H4 (cell line): ENCODE data around the gene DLGAP1. TPM values are rescaled to one million over a fixed set of nuclear protein-coding genes. Genes with fewer than 3 reads are reported as not detected.

Source experiments
- DNase-seq: peaks from one replicate; pipeline ENCODE4 v3.0.0-alpha.2; 2015; ENCODE audit warnings: low spot score
- total RNA-seq: library from RNA; depleted of rRNA; stranded (reverse); fragments of >200 nt; shearing (Covaris generic); gene quantifications from 2 replicates; pipeline ENCODE4 v1.2.3, GENCODE V29; 2014

DLGAP1 gene
- total RNA-seq, 1 experiment from 2014 or later, result not detected

GRCh38 chr18:3500016-3500415, 955.1 kb downstream of the DLGAP1 start:
- no peak for DNase-seq

GRCh38 chr18:3499501-3499900, 955.6 kb downstream of the DLGAP1 start:
- no peak for DNase-seq

GRCh38 chr18:3498698-3499471, 956.2 kb downstream of the DLGAP1 start:
- no peak for DNase-seq

- DNase-seq, result no peak
Observed at GRCh38 chr18:3495691-3496430, 959.2 kb downstream of the DLGAP1 start.

GRCh38 chr18:3494569-3494968, 960.5 kb downstream of the DLGAP1 start:
- DNase-seq, result no peak

GRCh38 chr18:3494245-3494526, 960.9 kb downstream of the DLGAP1 start:
- no peak for DNase-seq

GRCh38 chr18:3493501-3494244, 961.4 kb downstream of the DLGAP1 start:
- no peak for DNase-seq

GRCh38 chr18:3492721-3493120, 962.4 kb downstream of the DLGAP1 start:
- no peak for DNase-seq

- no peak for DNase-seq
Observed at GRCh38 chr18:3491981-3492555, 963.0 kb downstream of the DLGAP1 start.

GRCh38 chr18:3489462-3489861, 965.6 kb downstream of the DLGAP1 start:
- DNase-seq, result no peak

GRCh38 chr18:3486512-3486911, 968.6 kb downstream of the DLGAP1 start:
- no peak for DNase-seq

- no peak for DNase-seq
Observed at GRCh38 chr18:3485153-3486149, 969.7 kb downstream of the DLGAP1 start.

GRCh38 chr18:3482258-3482657, 972.8 kb downstream of the DLGAP1 start:
- DNase-seq, result no peak

- no peak for DNase-seq
Observed at GRCh38 chr18:3481696-3482210, 973.4 kb downstream of the DLGAP1 start.

GRCh38 chr18:3480827-3481573, 974.1 kb downstream of the DLGAP1 start:
- no peak for DNase-seq

GRCh38 chr18:3479978-3480509, 975.1 kb downstream of the DLGAP1 start:
- DNase-seq, result no peak

- no peak for DNase-seq
Observed at GRCh38 chr18:3478262-3478978, 976.7 kb downstream of the DLGAP1 start.

- DNase-seq, result no peak
Observed at GRCh38 chr18:3472681-3473544, 982.2 kb downstream of the DLGAP1 start.
